GM23338 (cell line): Measurements from ENCODE around the gene RAD51AP1. TPM values are rescaled to one million over a fixed set of nuclear protein-coding genes. Genes with fewer than 3 reads are reported as not detected.

Experiments
- ATAC-seq: fragments of 200-7000 bp; cut with Tn5 transposase; 3 replicates; pipeline ENCODE4 v1.9.1; 2020
- DNase-seq: peaks from one replicate; pipeline ENCODE4 v3.0.0-alpha.2; 2015; ENCODE audit warnings: low spot score
- H2AFZ ChIP-seq: fragments of 200-600 bp; sonication (generic); 2 replicates; pipeline ENCODE4 v1.8.0; 2016; ENCODE audit warnings: antibody characterized with exemption, mild to moderate bottlenecking, moderate library complexity
- H3F3A ChIP-seq: fragments of 200-600 bp; sonication (generic); replicated peaks from 2 replicates; pipeline ENCODE4 v1.8.0; 2017; ENCODE audit warnings: antibody characterized with exemption, mixed run types, low read depth
- H3K27ac ChIP-seq: fragments of 200-600 bp; sonication (generic); 2 replicates; pipeline ENCODE4 v1.6.1; 2016; ENCODE audit warnings: low read depth
- H3K27me3 ChIP-seq: fragments of 200-600 bp; sonication (generic); 2 replicates; pipeline ENCODE4 v1.8.0; 2016; ENCODE audit warnings: mild to moderate bottlenecking, mixed run types, moderate library complexity; ENCODE audit not compliant: insufficient read depth
- H3K36me3 ChIP-seq: fragments of 200-600 bp; sonication (generic); 2 replicates; pipeline ENCODE4 v1.8.0; 2016; ENCODE audit warnings: mild to moderate bottlenecking; ENCODE audit not compliant: insufficient read depth
- H3K4me1 ChIP-seq: fragments of 200-600 bp; sonication (generic); 2 replicates; pipeline ENCODE4 v1.8.0; 2016; ENCODE audit warnings: mild to moderate bottlenecking, moderate library complexity; ENCODE audit not compliant: insufficient read depth
- H3K4me2 ChIP-seq: fragments of 200-600 bp; sonication (generic); 2 replicates; pipeline ENCODE4 v1.7.1; 2017; ENCODE audit warnings: mixed run types
- H3K4me3 ChIP-seq: fragments of 200-600 bp; sonication (generic); 2 replicates; pipeline ENCODE4 v1.6.1; 2016; ENCODE audit warnings: mixed run types
- H3K79me2 ChIP-seq: fragments of 200-600 bp; sonication (generic); replicated peaks from 2 replicates; pipeline ENCODE4 v1.8.0; 2017; ENCODE audit warnings: mild to moderate bottlenecking; ENCODE audit not compliant: insufficient read depth
- H3K9me2 ChIP-seq: fragments of 200-600 bp; sonication (generic); 2 replicates; pipeline ENCODE4 v1.8.0; 2017; ENCODE audit not compliant: insufficient read depth
- H4K20me1 ChIP-seq: fragments of 200-600 bp; sonication (generic); replicated peaks from 2 replicates; pipeline ENCODE4 v1.8.0; 2017; ENCODE audit warnings: mild to moderate bottlenecking; ENCODE audit not compliant: insufficient read depth
- H3K27ac Mint-ChIP-seq: 2 replicates; pipeline ENCODE4 v1.8.0; 2020; ENCODE audit warnings: inconsistent platforms, mild to moderate bottlenecking, moderate library complexity, mixed read lengths
- H3K27me3 Mint-ChIP-seq: 3 replicates; pipeline ENCODE4 v1.8.0; 2022; ENCODE audit warnings: low read depth, mild to moderate bottlenecking, moderate library complexity, mixed read lengths, inconsistent platforms; ENCODE audit not compliant: insufficient read depth, poor library complexity
- H3K36me3 Mint-ChIP-seq: 3 replicates; pipeline ENCODE4 v1.8.0; 2021; ENCODE audit warnings: low read depth, mild to moderate bottlenecking, inconsistent platforms, moderate library complexity, mixed read lengths
- H3K4me1 Mint-ChIP-seq: 3 replicates; pipeline ENCODE4 v1.8.0; 2020; ENCODE audit warnings: mild to moderate bottlenecking, inconsistent platforms, mixed read lengths
- H3K4me3 Mint-ChIP-seq: 3 replicates; pipeline ENCODE4 v1.8.0; 2021; ENCODE audit warnings: moderate library complexity, mild to moderate bottlenecking, inconsistent platforms, mixed read lengths
- H3K9me3 Mint-ChIP-seq: 3 replicates; pipeline ENCODE4 v1.8.0; 2020; ENCODE audit warnings: moderate library complexity, mild to moderate bottlenecking, inconsistent platforms, mixed read lengths
- CREB1 ChIP-seq: fragments of 250-450 bp; sonication (Bioruptor Pico); IDR thresholded peaks from 2 replicates; pipeline ENCODE4 v1.5.0; 2020; ENCODE audit warnings: low read depth, mild to moderate bottlenecking, moderate library complexity
- EZH2phosphoT487 ChIP-seq: fragments of 200-600 bp; sonication (generic); IDR thresholded peaks from one replicate; pipeline ENCODE4 v1.8.1; 2018; ENCODE audit warnings: antibody characterized with exemption; ENCODE audit not compliant: unreplicated experiment
- JUNB ChIP-seq: IDR thresholded peaks from one replicate; pipeline ENCODE4 v1.6.1; 2016; ENCODE audit warnings: antibody characterized with exemption; ENCODE audit not compliant: unreplicated experiment
- NANOG ChIP-seq: IDR thresholded peaks from 2 replicates; pipeline ENCODE4 v1.6.1; 2016; ENCODE audit warnings: antibody characterized with exemption, borderline replicate concordance
- POLR2AphosphoS5 ChIP-seq: IDR thresholded peaks from 2 replicates; pipeline ENCODE4 v1.6.1; 2016; ENCODE audit warnings: antibody characterized with exemption, low read depth
- STAT1 ChIP-seq: IDR thresholded peaks from one replicate; pipeline ENCODE4 v1.6.1; 2016; ENCODE audit warnings: antibody characterized with exemption; ENCODE audit not compliant: unreplicated experiment
- ZNF114 ChIP-seq: fragments of 250-450 bp; sonication (Bioruptor Pico); IDR thresholded peaks from 2 replicates; pipeline ENCODE4 v1.5.0; 2020; ENCODE audit warnings: mild to moderate bottlenecking, moderate library complexity
- ZNF331 ChIP-seq: fragments of 250-450 bp; sonication (Bioruptor Pico); IDR thresholded peaks from 2 replicates; pipeline ENCODE4 v1.5.0; 2020; ENCODE audit warnings: low read depth, mild to moderate bottlenecking, moderate library complexity
- polyA plus RNA-seq: library from polyadenylated mRNA; unstranded; fragments of >200 nt; fragmentation: Nextera tagmentation; extraction: Ambion mirVana; gene quantifications from 2 replicates; pipeline ENCODE4 v1.2.1, GENCODE V29; 2016
- total RNA-seq: library from RNA; depleted of rRNA; stranded (reverse); fragments of >200 nt; shearing (Covaris generic); gene quantifications from 2 replicates; pipeline ENCODE4 v1.2.3, GENCODE V29; 2014
- TF ChIP-seq, protein P1 (sequence below), 2 experiments: fragments of 200-600 bp in 1 of 2; sonication (generic) in 1 of 2; conservative IDR thresholded peaks; 2 replicates each; pipeline versions ENCODE4 v1.5.1 to v1.6.1; 2016 to 2017; ENCODE audit warnings: antibody characterized with exemption in 2 of 2, low read depth in 2 of 2, mild to moderate bottlenecking in 2 of 2, moderate library complexity in 1 of 2
- TF ChIP-seq, protein P2 (sequence below): IDR thresholded peaks from one replicate; pipeline ENCODE4 v1.6.1; 2018; ENCODE audit warnings: antibody characterized with exemption; ENCODE audit not compliant: unreplicated experiment
- TF ChIP-seq, protein P3 (sequence below): IDR thresholded peaks from 2 replicates; pipeline ENCODE4 v1.6.1; 2016; ENCODE audit warnings: antibody characterized with exemption
- TF ChIP-seq, protein P4 (sequence below): fragments of 250-450 bp; sonication (Bioruptor Pico); IDR thresholded peaks from 2 replicates; pipeline ENCODE4 v1.5.0; 2020; ENCODE audit warnings: mild to moderate bottlenecking, moderate library complexity

Gene RAD51AP1
- total and polyA plus RNA-seq, 2 experiments from 2014 or later, result 75.2 to 119 TPM

DNA sequence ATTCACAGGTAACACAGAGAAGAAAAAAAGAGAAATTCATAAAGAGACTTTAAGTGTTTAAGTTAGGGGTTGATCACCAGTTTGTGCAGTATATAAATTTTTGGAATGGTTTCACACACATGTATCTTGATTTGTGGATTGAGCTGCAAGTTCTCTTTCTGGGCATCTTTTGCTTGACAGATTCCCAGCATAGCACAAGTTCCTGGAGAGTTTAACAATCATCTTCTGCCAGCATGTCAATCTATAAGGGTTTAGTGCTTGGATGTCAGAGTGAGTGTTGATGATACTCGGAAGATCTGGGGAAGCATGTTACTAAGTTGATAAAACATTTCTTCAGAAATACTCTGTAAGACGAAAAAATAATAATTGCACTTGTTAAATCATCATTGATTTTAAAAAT is 49.1 kb upstream of the RAD51AP1 start (continued):
- TF ChIP-seq, protein P1, sequence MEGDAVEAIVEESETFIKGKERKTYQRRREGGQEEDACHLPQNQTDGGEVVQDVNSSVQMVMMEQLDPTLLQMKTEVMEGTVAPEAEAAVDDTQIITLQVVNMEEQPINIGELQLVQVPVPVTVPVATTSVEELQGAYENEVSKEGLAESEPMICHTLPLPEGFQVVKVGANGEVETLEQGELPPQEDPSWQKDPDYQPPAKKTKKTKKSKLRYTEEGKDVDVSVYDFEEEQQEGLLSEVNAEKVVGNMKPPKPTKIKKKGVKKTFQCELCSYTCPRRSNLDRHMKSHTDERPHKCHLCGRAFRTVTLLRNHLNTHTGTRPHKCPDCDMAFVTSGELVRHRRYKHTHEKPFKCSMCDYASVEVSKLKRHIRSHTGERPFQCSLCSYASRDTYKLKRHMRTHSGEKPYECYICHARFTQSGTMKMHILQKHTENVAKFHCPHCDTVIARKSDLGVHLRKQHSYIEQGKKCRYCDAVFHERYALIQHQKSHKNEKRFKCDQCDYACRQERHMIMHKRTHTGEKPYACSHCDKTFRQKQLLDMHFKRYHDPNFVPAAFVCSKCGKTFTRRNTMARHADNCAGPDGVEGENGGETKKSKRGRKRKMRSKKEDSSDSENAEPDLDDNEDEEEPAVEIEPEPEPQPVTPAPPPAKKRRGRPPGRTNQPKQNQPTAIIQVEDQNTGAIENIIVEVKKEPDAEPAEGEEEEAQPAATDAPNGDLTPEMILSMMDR (conservative IDR thresholded peaks at IDR 0.05; ENCODE audit: low read depth in 2 of 2), result no peak
- TF ChIP-seq, protein P2, sequence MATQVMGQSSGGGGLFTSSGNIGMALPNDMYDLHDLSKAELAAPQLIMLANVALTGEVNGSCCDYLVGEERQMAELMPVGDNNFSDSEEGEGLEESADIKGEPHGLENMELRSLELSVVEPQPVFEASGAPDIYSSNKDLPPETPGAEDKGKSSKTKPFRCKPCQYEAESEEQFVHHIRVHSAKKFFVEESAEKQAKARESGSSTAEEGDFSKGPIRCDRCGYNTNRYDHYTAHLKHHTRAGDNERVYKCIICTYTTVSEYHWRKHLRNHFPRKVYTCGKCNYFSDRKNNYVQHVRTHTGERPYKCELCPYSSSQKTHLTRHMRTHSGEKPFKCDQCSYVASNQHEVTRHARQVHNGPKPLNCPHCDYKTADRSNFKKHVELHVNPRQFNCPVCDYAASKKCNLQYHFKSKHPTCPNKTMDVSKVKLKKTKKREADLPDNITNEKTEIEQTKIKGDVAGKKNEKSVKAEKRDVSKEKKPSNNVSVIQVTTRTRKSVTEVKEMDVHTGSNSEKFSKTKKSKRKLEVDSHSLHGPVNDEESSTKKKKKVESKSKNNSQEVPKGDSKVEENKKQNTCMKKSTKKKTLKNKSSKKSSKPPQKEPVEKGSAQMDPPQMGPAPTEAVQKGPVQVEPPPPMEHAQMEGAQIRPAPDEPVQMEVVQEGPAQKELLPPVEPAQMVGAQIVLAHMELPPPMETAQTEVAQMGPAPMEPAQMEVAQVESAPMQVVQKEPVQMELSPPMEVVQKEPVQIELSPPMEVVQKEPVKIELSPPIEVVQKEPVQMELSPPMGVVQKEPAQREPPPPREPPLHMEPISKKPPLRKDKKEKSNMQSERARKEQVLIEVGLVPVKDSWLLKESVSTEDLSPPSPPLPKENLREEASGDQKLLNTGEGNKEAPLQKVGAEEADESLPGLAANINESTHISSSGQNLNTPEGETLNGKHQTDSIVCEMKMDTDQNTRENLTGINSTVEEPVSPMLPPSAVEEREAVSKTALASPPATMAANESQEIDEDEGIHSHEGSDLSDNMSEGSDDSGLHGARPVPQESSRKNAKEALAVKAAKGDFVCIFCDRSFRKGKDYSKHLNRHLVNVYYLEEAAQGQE, result no peak
- no peak for TF ChIP-seq STAT1

DNA sequence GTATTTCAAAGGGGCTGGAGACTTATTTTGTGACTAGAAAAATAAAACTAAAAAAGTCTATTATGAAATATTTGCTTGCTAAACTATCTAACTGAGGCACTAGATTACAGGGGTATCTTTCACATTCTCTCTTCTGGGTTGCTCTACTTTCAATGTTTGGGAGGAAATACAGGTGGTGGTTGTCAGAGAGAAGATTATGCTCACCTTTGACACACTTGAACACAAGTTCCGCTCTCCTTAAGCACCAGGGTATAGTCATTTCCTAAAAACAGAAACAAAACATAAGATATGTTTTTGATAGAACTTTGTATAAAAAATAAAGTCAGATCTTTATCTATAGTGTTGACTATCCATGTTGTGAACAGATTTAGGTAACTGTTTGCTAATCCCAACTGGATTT is 47.7 kb upstream of the RAD51AP1 start:
- no peaks in the 10 kb centered on the region for H3K9me3 Mint-ChIP-seq
- no peak for ATAC-seq
- TF ChIP-seq ZNF114 (CRISPR knock-in tag), result no peak
- TF ChIP-seq CREB1 (CRISPR knock-in tag), result no peak
- no peak for TF ChIP-seq POLR2AphosphoS5
- TF ChIP-seq ZNF331 (CRISPR knock-in tag), result no peak
- TF ChIP-seq JUNB, result no peak
- TF ChIP-seq EZH2phosphoT487, result no peak
- TF ChIP-seq STAT1, result no peak
- TF ChIP-seq NANOG, result no peak
- TF ChIP-seq, protein P3, sequence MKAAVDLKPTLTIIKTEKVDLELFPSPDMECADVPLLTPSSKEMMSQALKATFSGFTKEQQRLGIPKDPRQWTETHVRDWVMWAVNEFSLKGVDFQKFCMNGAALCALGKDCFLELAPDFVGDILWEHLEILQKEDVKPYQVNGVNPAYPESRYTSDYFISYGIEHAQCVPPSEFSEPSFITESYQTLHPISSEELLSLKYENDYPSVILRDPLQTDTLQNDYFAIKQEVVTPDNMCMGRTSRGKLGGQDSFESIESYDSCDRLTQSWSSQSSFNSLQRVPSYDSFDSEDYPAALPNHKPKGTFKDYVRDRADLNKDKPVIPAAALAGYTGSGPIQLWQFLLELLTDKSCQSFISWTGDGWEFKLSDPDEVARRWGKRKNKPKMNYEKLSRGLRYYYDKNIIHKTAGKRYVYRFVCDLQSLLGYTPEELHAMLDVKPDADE, result no peak
- TF ChIP-seq, protein P4, sequence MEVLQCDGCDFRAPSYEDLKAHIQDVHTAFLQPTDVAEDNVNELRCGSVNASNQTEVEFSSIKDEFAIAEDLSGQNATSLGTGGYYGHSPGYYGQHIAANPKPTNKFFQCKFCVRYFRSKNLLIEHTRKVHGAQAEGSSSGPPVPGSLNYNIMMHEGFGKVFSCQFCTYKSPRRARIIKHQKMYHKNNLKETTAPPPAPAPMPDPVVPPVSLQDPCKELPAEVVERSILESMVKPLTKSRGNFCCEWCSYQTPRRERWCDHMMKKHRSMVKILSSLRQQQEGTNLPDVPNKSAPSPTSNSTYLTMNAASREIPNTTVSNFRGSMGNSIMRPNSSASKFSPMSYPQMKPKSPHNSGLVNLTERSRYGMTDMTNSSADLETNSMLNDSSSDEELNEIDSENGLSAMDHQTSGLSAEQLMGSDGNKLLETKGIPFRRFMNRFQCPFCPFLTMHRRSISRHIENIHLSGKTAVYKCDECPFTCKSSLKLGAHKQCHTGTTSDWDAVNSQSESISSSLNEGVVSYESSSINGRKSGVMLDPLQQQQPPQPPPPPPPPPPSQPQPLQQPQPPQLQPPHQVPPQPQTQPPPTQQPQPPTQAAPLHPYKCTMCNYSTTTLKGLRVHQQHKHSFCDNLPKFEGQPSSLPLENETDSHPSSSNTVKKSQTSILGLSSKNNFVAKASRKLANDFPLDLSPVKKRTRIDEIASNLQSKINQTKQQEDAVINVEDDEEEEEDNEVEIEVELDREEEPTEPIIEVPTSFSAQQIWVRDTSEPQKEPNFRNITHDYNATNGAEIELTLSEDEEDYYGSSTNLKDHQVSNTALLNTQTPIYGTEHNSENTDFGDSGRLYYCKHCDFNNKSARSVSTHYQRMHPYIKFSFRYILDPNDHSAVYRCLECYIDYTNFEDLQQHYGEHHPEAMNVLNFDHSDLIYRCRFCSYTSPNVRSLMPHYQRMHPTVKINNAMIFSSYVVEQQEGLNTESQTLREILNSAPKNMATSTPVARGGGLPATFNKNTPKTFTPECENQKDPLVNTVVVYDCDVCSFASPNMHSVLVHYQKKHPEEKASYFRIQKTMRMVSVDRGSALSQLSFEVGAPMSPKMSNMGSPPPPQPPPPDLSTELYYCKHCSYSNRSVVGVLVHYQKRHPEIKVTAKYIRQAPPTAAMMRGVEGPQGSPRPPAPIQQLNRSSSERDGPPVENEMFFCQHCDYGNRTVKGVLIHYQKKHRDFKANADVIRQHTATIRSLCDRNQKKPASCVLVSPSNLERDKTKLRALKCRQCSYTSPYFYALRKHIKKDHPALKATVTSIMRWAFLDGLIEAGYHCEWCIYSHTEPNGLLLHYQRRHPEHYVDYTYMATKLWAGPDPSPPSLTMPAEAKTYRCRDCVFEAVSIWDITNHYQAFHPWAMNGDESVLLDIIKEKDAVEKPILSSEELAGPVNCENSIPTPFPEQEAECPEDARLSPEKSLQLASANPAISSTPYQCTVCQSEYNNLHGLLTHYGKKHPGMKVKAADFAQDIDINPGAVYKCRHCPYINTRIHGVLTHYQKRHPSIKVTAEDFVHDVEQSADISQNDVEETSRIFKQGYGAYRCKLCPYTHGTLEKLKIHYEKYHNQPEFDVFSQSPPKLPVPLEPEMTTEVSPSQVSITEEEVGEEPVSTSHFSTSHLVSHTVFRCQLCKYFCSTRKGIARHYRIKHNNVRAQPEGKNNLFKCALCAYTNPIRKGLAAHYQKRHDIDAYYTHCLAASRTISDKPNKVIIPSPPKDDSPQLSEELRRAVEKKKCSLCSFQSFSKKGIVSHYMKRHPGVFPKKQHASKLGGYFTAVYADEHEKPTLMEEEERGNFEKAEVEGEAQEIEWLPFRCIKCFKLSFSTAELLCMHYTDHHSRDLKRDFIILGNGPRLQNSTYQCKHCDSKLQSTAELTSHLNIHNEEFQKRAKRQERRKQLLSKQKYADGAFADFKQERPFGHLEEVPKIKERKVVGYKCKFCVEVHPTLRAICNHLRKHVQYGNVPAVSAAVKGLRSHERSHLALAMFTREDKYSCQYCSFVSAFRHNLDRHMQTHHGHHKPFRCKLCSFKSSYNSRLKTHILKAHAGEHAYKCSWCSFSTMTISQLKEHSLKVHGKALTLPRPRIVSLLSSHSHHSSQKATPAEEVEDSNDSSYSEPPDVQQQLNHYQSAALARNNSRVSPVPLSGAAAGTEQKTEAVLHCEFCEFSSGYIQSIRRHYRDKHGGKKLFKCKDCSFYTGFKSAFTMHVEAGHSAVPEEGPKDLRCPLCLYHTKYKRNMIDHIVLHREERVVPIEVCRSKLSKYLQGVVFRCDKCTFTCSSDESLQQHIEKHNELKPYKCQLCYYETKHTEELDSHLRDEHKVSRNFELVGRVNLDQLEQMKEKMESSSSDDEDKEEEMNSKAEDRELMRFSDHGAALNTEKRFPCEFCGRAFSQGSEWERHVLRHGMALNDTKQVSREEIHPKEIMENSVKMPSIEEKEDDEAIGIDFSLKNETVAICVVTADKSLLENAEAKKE (CRISPR knock-in tag), result no peak

More for the DNA sequence above, 47.7 kb upstream of the RAD51AP1 start:
- Histone ChIP-seq H2AFZ (no peak overlapping the region), H3K79me2 (no peaks in the 10 kb centered on the region), H3K36me3 (no peaks in the 10 kb centered on the region), H3K27ac (no peak overlapping the region), H3K4me1 (peaks cover 13% of the 10 kb centered on the region; the same call in 1 of the 2 replicates), H3F3A (no peaks in the 10 kb centered on the region), H3K9me2 (no peaks in the 10 kb centered on the region), H3K4me2 (no peak overlapping the region), H3K4me3 (no peak overlapping the region), H3K27me3 (no peaks in the 10 kb centered on the region), H4K20me1 (no peaks in the 10 kb centered on the region)
- H3K27ac Mint-ChIP-seq, result no peak overlapping the region
- no peak for DNase-seq
- H3K36me3 Mint-ChIP-seq, result peaks cover 3% of the 10 kb centered on the region; the same call in 2 of the 3 replicates
- H3K4me1 Mint-ChIP-seq, result peaks cover 20% of the 10 kb centered on the region
- H3K4me3 Mint-ChIP-seq, result no peak overlapping the region
- no peaks in the 10 kb centered on the region for H3K27me3 Mint-ChIP-seq
